ENCODE measurements around the gene CCDC179.

The CCDC179 gene

GRCh38 chr11:22807855-22808570, 52.3 kb downstream of the CCDC179 start:
- TF ChIP-seq POLR2A (IDR thresholded peaks at IDR 0.05; ENCODE audit: extremely low read depth, insufficient read length) (no peak), MAX (IDR thresholded peaks at IDR 0.05; ENCODE audit: low read depth, low read length) (no peak), MYC (IDR thresholded peaks at IDR 0.05; ENCODE audit: low read depth, low read length) (no peak), CTCF (IDR thresholded peaks at IDR 0.05; ENCODE audit: low read depth, low read length) (no peak)
- DNase-seq (ENCODE audit: low read depth) = no peak
- no peak overlapping the region for H3K4me3 ChIP-seq (ENCODE audit: low read depth, low read length)

- TF ChIP-seq POLR2A (IDR thresholded peaks at IDR 0.05; ENCODE audit: extremely low read depth, insufficient read length) (no peak), MYC (IDR thresholded peaks at IDR 0.05; ENCODE audit: low read depth, low read length) (no peak), CTCF (IDR thresholded peaks at IDR 0.05; ENCODE audit: low read depth, low read length) (no peak), MAX (IDR thresholded peaks at IDR 0.05; ENCODE audit: low read depth, low read length) (no peak)
- DNase-seq (ENCODE audit: low read depth) = no peak
- no peak overlapping the region for H3K4me3 ChIP-seq (ENCODE audit: low read depth, low read length)
These were observed 52.9 kb downstream of the CCDC179 start for GRCh38 chr11:22807391-22807790.

DNA sequence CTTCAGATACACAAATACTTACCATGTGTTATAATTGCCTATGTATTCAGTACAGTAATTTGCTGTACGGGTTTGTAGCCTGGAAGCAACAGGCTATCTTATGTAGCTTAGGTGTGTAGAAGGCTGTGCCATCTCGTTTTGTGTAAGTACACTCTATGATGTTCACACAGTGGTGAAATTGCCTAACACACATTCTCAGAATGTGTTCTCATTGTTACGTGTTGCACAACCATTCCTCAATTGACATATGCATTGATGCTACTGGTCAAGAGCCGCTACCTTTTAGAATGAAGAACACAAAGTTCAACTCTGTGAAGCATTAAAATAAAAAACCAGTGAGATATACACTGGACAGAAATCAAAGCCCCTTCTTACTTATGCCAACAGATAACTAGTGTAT, 57.4 kb downstream of the CCDC179 start:
- DNase-seq (ENCODE audit: low read depth) = no peak

DNA sequence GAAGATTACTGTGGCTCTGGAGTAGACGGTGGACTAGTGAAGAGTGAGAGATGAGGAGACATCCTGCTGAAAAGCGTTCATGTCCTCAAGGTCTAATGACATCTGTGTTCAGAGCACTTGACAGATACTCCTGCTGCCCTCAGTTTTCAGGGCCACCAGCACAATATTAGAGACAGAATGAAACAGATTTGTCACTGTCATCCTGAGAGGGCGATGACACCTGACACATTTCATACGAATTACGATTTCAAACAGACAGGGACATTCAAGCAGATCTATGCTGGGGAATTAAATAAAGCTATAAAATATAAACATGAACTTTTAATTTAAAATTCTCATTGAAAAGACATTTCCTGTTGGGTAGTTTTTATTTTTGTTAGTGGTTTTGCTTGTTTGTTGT, 59.8 kb downstream of the CCDC179 start:
- no peak overlapping the region for H3K4me3 ChIP-seq (ENCODE audit: low read depth, low read length)
- no peak for TF ChIP-seq MYC (IDR thresholded peaks at IDR 0.05; ENCODE audit: low read depth, low read length)
- no peak for TF ChIP-seq POLR2A (IDR thresholded peaks at IDR 0.05; ENCODE audit: extremely low read depth, insufficient read length)
- TF ChIP-seq MAX (IDR thresholded peaks at IDR 0.05; ENCODE audit: low read depth, low read length) = no peak
- TF ChIP-seq CTCF (IDR thresholded peaks at IDR 0.05; ENCODE audit: low read depth, low read length) = no peak
- no peak for DNase-seq (ENCODE audit: low read depth)

More for the DNA sequence above, 57.4 kb downstream of the CCDC179 start:
- H3K4me3 ChIP-seq (ENCODE audit: low read depth, low read length) = no peak overlapping the region
- TF ChIP-seq CTCF (IDR thresholded peaks at IDR 0.05; ENCODE audit: low read depth, low read length) (no peak), MAX (IDR thresholded peaks at IDR 0.05; ENCODE audit: low read depth, low read length) (no peak), MYC (IDR thresholded peaks at IDR 0.05; ENCODE audit: low read depth, low read length) (no peak), POLR2A (IDR thresholded peaks at IDR 0.05; ENCODE audit: extremely low read depth, insufficient read length) (no peak)

DNA sequence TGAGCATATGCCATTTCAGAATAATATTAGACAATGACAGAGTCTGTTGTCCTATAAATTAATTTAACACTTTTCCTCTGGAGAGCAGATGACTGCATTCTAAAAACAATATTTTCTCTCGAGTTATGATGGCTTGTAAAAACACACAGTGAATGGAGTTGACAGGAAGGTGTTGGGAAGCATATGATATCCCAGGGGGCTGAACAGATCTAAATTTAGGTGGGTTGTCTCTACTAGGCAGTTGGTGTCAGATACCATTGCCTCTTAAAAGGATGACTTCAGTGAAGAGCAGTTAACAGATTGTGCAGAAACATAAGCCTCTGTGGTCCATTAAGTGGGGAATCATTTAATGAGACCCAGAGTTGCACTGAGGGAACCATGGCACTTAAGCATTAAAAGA, 61.4 kb downstream of the CCDC179 start:
- TF ChIP-seq MAX (IDR thresholded peaks at IDR 0.05; ENCODE audit: low read depth, low read length) = no peak
- TF ChIP-seq MYC (IDR thresholded peaks at IDR 0.05; ENCODE audit: low read depth, low read length) = no peak
- TF ChIP-seq POLR2A (IDR thresholded peaks at IDR 0.05; ENCODE audit: extremely low read depth, insufficient read length) = no peak
- TF ChIP-seq CTCF (IDR thresholded peaks at IDR 0.05; ENCODE audit: low read depth, low read length) = no peak
- no peak overlapping the region for H3K4me3 ChIP-seq (ENCODE audit: low read depth, low read length)
- no peak for DNase-seq (ENCODE audit: low read depth)

Data from NB4 (cell line).